ENCODE data around the gene MGAT1.
A peak's percentile ranks its signal among the peaks of the same experiment; 100 is the strongest.

The MGAT1 gene

DNA sequence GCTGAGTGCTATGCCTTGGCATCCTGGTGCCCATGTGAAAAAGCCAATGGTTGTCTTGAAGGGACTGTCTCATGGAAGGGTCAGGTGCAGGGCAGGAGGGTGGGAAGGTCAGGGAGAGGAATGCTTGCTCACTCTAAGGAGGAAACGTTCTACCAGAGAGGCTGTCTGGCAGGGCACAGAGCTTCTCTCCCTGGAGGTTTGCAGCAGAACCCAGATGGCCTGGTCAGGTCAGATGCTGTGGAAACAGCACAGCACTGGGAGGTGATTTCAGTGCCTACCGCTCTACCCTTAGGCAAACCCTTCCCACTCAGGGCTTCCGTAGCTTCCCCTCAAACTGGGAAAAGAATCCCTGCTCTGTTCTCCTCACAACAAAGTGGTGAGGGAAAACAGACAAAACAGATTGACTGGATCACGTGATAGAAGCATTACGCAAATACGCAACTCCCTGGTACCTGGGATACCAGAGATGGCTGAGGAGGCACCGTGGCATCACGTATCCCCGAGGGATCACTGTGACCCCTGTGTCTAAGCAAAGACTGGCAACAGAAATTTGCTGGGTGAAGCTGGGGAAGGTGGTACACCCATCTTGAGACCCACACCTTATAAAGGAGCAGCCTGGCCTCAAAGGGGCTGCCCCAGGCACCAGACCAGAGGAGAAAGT, 3.9 kb upstream of the MGAT1 start:
- TF ChIP-seq, protein P1, sequence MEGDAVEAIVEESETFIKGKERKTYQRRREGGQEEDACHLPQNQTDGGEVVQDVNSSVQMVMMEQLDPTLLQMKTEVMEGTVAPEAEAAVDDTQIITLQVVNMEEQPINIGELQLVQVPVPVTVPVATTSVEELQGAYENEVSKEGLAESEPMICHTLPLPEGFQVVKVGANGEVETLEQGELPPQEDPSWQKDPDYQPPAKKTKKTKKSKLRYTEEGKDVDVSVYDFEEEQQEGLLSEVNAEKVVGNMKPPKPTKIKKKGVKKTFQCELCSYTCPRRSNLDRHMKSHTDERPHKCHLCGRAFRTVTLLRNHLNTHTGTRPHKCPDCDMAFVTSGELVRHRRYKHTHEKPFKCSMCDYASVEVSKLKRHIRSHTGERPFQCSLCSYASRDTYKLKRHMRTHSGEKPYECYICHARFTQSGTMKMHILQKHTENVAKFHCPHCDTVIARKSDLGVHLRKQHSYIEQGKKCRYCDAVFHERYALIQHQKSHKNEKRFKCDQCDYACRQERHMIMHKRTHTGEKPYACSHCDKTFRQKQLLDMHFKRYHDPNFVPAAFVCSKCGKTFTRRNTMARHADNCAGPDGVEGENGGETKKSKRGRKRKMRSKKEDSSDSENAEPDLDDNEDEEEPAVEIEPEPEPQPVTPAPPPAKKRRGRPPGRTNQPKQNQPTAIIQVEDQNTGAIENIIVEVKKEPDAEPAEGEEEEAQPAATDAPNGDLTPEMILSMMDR (conservative IDR thresholded peaks at IDR 0.05; ENCODE audit: control insufficient read depth, insufficient read depth, low read depth, low read length) = no peak
- no peak for DNase-seq (ENCODE audit: low read depth)
- H3K4me3 ChIP-seq (ENCODE audit: control insufficient read depth, low read depth, low read length) = no peak overlapping the region

DNA sequence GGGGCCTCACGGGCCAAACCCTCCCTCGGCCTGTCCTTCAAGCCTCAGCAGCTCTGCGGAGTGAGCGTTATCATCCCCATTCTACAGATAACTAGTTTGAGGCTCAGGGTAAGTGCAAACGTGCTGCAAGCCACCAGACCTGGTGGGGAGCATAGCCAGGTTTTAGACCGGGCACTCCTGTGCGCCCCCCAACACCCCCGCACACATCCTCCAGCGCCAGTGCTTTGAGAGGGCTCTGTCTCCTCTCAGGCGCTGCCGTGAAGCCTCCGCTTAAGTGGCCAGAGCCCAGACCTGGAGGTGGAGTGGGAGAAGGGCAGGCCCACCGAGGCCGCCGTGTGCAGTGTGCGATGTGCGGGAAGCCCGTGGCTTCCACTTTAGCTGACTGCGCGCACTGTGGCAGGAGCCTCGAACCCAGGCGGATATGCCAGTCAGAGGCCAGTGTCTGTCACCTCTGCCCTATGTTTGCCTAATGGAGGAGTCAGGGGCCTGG, 1.6 kb upstream of the MGAT1 start:
- peak overlapping the region; percentile 48 for H3K4me3 ChIP-seq (ENCODE audit: control insufficient read depth, low read depth, low read length)
- no peak for DNase-seq (ENCODE audit: low read depth)
- TF ChIP-seq, protein P1 (conservative IDR thresholded peaks at IDR 0.05; ENCODE audit: control insufficient read depth, insufficient read depth, low read depth, low read length) = no peak

DNA sequence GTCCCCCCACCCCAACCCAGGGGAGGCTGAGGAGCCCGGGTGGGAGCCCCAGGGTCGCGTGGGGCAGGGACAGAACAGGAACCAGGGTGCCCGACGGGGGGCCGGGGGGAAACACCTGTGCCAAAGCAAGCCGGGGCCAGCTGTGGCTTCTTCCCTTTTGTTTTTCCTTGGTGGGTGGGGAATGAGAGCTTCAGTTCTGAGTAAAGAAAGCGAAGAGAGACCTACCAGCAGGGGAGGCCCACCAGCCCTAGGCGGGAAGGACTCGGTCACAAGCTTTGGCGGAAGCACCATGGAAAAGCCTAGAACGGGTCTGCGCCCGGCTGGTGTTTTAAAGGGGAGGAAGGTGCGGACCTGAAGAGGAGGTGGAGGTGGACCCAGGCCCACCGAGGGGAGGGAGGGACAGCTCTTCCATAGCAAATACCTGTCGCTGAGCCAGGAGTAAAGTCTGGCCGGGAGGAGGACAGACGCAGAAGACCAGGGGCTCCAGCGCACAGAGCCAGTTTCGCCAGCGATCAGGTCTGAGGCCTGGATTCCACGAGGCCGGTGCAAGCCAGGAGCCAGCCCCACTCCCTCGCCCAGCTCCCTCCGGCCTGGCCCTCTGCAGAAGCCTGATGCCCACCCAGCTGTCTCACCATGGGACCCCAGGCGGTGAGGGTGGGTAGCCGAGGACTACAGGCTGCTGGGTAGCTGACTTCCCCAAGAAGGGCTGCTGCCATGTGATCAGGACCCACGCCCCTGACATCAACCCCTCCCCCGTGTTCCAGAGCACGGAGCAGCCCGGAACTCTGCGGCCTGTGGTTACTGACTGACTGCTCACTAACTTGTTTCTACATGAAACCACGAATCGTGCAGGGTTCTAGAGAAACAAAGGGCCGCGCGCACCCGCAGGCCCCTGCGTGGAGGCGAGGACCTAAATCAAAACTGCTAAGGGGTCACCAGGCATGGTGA, 849 bp upstream of the MGAT1 start:
- TF ChIP-seq, protein P1 (conservative IDR thresholded peaks at IDR 0.05; ENCODE audit: control insufficient read depth, insufficient read depth, low read depth, low read length) = peak; percentile 18
- DNase-seq (ENCODE audit: low read depth) = peak; percentile 75
- peak overlapping the region; percentile 48 for H3K4me3 ChIP-seq (ENCODE audit: control insufficient read depth, low read depth, low read length)

DNA sequence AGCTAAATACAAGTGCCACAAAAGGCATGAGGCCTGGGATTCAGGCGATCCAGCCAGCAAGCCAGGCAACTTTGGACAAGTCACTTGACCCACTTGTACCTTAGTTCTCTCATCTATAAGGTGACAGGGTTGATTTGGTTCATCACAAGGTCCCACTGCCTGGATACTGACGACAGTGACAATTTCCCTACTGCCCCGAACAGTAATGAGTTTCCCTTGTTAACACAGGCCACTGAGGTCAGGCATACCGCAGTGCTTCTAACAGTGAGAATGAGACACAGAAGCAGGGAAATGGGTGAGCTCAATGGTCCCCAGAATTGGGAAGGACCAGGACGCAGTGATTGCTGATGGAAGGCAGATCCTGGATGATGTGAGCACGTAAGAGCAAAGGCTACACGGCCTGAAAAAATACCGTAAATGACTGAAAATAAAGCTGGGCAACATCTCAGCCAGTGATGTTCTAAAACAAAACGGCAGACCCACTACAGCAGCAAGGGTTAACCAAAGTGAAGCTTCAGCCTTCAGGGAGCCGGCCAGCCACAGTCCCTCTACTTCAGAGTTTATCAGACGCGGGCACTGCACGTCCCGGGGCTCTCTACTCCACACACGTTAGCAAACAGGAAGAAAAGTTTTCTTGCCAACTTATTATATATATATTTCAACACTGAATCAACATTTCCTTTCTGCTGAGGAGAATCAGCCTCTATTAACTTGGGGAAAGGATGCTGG, 846 bp downstream of the MGAT1 start:
- peak overlapping the region; percentile 84 for H3K4me3 ChIP-seq (ENCODE audit: control insufficient read depth, low read depth, low read length)
- DNase-seq (ENCODE audit: low read depth) = no peak
- TF ChIP-seq, protein P1 (conservative IDR thresholded peaks at IDR 0.05; ENCODE audit: control insufficient read depth, insufficient read depth, low read depth, low read length) = no peak

DNA sequence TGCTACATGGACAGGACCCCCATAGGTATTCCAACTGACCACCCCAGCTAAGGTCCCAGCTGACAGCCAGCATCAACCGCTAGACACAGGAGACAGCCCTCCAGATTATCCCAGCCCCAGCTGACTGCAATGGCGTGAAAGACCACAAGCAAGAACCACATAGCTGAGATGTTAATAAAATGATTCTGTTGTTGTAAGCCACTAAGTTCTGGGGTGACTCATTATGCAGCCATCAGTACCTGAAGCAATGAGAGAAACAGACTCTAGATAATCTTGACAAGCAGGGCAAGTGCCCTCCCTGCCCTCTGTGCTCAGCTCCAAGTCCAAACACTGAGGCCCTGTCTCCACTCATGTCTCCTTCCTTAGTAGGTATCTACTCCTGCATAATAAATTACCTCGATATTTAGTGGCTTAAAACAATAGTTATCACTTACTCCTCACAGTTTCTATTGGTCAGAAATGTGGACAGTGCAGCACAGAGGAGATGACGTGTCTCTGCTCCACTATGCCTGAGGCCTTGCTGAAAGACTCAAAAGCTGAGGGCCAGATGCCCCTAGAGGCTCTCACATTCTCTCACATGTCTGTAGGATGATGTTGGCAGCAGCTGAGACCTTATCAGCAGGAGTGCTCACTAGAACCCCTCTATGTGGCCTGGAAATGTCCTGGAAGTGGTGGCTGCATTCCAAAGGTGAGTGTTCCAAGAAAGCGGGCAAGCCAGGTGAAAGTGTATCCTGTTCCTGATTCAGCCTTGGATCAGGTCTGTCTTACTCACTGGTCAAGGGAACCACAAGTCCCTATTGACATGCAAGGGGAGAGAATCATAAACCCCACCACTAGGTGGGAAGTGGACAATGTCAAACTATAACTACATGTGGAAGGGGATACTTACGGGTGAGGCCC, 2.5 kb downstream of the MGAT1 start:
- H3K4me3 ChIP-seq (ENCODE audit: control insufficient read depth, low read depth, low read length) = no peak overlapping the region
- TF ChIP-seq, protein P1 (conservative IDR thresholded peaks at IDR 0.05; ENCODE audit: control insufficient read depth, insufficient read depth, low read depth, low read length) = peak; percentile 20
- peak; percentile 78 for DNase-seq (ENCODE audit: low read depth)
